Measurements from ENCODE around the gene NDUFC1.
"Not testable (repeated sequence)": the region's sequence is repeated elsewhere in the genome, so short reads cannot be mapped to it uniquely, and the experiment has no call there.

NDUFC1 gene

GRCh38 chr4:139295942-139296299, 6.4 kb downstream of the NDUFC1 start:
- no peak for DNase-seq

- peak; percentile 100 for DNase-seq
Measured at GRCh38 chr4:139295206-139295941, 6.9 kb downstream of the NDUFC1 start.

GRCh38 chr4:139286186-139286698, 16.0 kb downstream of the NDUFC1 start:
- no peak for DNase-seq

- no peak for DNase-seq
Measured at GRCh38 chr4:139282721-139283075, 19.6 kb downstream of the NDUFC1 start.

- DNase-seq, result no peak
Measured at GRCh38 chr4:139282065-139282720, 20.1 kb downstream of the NDUFC1 start.

GRCh38 chr4:139279760-139280620, 22.3 kb downstream of the NDUFC1 start, which contains the start of gene MGARP:
Gene MGARP, minus strand, starts transcription at chr4:139280225. Its CDS starts 67 bp downstream, at chr4:139280158.
- peak; percentile 73 for DNase-seq

GRCh38 chr4:139278912-139279759, 23.1 kb downstream of the NDUFC1 start:
- DNase-seq, result no peak

- no peak for DNase-seq
Measured at GRCh38 chr4:139278485-139278884, 23.8 kb downstream of the NDUFC1 start.

- DNase-seq, result no peak
Measured at GRCh38 chr4:139275281-139275735, 27.0 kb downstream of the NDUFC1 start.

- DNase-seq, result no peak
Measured at GRCh38 chr4:139274790-139275189, 27.5 kb downstream of the NDUFC1 start.

- no peak for DNase-seq
Measured at GRCh38 chr4:139273835-139274234, 28.4 kb downstream of the NDUFC1 start.

GRCh38 chr4:139267301-139267700, 35.0 kb downstream of the NDUFC1 start:
- DNase-seq, result no peak

- peak; percentile 89 for DNase-seq
Measured at GRCh38 chr4:139266583-139267257, 35.6 kb downstream of the NDUFC1 start.

GRCh38 chr4:139266208-139266582, 36.1 kb downstream of the NDUFC1 start:
- DNase-seq, result no peak

GRCh38 chr4:139265654-139266053, 36.6 kb downstream of the NDUFC1 start:
- DNase-seq, result no peak

- DNase-seq, result no peak
Measured at GRCh38 chr4:139256349-139256748, 45.9 kb downstream of the NDUFC1 start.

GRCh38 chr4:139255581-139255980, 46.7 kb downstream of the NDUFC1 start:
- DNase-seq, result not testable (repeated sequence)

GRCh38 chr4:139253713-139254112, 48.6 kb downstream of the NDUFC1 start:
- no peak for DNase-seq

- no peak for DNase-seq
Measured at GRCh38 chr4:139253046-139253445, 49.2 kb downstream of the NDUFC1 start.

GRCh38 chr4:139247700-139248238, 54.5 kb downstream of the NDUFC1 start:
- DNase-seq, result no peak

- DNase-seq, result no peak
Measured at GRCh38 chr4:139247241-139247640, 55.0 kb downstream of the NDUFC1 start.

All from activated effector memory CD4-positive, alpha-beta T cell treated with anti-CD3 and anti-CD28 coated beads, Interleukin-2, amount 50 U/mL, for 16 hours (primary cell).